ELR (cell line): ENCODE data around the gene VPS37B.

Experiments used
- DNase-seq: peaks from one replicate; pipeline ENCODE4 v3.0.0-alpha.2; 2015; ENCODE audit warnings: low read depth

Gene VPS37B

DNA sequence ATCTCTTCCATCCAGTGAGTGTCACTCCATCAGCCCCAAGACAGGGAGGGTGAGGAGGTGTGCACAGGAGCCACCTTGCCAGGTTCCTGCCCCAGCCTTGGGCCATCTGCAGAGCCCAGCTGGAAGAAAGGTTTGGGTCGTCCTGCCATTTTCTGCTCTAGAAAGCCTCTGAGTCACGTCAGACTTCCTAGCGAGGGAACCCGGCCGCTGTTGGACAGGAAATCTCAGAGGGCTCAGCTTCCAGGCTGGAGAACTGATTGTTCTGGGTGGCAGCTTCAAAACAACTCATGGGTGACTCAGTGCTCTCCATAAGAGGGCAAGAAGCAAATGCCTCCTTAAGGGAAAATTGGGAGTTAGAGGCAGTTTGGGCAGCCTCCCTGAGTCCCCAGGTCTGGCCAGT is 44.1 kb downstream of the VPS37B start:
- peak; percentile 95 for DNase-seq

DNA sequence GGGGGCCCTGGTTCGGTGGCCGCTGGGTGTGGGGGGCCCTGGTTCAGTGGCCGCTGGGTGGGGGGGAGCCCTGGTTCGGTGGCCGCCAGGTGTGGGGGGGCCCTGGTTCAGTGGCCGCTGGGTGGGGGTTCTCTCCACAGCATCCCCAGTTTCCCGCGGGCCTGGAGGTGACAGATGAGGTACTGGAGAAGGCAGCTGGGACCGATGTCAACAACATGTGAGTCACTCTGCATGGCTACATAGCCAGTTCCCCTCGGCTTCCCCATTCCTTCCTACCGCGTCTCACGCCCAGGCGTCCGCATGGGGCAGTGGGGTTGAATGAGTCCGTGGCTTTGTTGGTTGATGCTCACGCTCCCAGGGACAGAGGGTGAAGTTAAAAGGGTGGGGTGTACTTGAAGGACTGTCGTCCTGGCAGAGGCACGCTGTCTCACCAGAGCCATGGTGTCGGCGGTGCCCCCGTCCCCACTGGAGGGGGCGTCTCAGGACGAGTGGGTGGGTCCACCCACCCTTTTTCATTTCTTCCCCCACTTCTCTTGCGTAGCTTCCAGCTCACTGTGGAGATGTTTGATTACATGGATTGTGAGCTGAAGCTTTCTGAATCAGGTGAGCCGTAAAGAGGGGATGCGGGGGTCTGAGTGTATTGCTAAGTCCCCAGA is 45.1 kb downstream of the VPS37B start:
- peak; percentile 44 for DNase-seq

DNA sequence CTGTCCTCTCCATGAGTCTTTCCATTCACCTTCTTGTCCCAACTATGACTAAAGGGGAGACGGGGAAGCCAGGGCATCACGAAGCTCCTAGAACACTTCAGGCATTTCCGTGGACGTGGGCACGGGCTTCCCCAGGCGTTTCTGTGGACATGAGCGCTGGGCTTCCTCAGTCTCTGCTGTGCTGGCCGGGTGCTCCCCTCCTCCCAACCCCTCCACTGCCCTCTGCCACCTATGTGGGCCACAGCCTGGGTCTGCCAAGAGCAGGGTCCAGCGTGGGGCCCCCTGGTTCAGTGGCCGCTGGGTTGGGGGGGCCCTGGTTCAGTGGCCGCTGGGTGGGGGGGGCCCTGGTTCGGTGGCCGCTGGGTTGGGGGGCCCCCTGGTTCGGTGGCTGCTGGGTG is 45.9 kb downstream of the VPS37B start:
- no peak for DNase-seq

DNA sequence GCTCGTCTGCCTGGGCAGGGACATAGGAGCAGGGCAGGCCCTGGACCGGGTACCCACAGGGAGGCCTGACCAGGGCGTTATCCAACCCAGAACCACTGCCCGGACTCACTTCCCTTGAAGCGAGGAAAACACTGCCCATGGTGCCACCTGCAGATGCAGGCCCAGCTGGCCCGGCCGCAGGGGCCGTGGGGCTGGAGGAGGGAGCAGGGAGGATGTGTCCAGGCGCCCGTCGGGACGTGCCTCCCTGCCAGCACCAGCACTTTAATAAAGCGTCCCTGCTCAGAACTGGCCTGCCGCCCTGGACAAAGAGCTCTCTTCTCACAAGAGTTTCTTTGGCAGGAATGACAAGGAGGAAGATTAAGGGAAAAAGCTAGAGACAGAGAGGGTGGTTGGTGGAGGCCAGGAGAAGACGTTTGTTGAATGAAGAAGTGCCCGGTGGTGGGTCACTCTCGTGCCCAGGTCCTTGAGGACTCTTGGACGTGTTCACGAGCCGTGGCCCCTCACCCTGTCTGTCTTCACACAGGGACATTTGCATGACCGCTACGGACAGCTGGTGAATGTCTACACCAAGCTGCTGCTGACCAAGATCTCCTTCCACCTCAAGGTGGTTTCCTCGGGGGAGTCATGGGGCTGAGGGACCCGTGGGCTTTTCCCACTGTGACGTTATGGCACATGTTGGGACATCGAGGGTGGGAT is 46.4 kb downstream of the VPS37B start:
- no peak for DNase-seq

DNA sequence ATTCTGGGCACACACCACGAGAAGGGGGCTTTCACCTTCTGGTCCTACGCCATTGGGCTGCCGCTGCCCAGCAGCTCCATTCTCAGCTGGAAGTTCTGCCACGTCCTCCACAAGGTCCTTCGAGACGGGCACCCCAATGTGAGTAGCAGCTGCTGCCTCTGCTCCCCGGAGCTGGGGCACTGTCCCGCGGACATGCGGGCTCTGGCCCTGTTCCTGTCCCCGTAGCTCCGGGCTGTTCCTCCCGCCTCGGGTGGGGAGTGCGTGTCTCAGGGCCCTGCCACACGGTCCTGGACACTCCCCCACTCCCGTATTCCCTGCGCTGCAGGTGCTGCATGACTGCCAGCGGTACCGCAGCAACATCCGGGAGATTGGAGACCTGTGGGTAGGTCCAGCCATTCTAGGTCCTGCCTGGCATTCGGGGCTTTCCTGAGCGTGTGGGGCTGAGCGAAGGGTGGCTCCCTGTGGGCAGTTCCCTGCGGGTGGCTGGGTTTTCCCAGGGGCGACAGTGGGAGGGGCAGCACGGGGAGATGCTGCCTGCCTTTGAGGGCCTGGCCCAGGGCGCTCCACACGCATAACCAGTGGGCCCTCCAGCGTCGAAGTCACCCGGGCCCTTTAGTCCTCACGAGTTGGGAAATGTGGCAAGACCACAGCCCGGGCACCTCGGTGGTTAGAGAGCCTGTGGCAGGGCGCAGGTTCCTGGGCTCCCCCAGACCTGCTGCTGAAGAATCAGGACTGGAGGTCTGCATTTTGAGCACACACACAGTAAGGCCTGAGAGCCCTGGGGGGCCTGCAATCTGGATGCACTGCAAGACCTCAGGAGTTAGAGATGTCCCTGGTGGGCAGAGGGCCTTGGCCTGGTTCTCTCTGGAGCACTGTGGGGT is 47.2 kb downstream of the VPS37B start:
- no peak for DNase-seq

GRCh38 chr12:122847921-122848421 is 48.0 kb downstream of the VPS37B start:
- no peak for DNase-seq

DNA sequence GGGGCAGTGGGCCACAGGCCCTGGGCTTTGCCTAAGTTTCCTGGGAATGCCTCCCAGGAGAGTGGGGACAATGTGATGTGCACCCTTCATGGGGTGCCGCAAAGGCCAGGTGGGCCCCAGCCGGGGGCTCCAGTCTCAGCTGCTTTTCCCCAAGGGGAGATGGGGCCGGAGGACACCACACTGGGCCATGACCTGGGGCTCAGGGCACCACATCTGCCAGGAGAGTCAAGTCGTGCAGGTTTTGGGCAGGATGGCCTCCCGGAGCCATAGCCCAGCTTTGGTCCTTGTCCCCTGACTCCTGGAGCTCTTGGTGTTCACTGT is 48.4 kb downstream of the VPS37B start:
- DNase-seq, result no peak

GRCh38 chr12:122846622-122847515 is 49.1 kb downstream of the VPS37B start:
- no peak for DNase-seq

- no peak for DNase-seq
Measured at GRCh38 chr12:122845865-122846621, 49.9 kb downstream of the VPS37B start.

- DNase-seq, result no peak
Measured at GRCh38 chr12:122845041-122845864, 50.7 kb downstream of the VPS37B start.

- DNase-seq, result no peak
Measured at GRCh38 chr12:122844366-122844971, 51.5 kb downstream of the VPS37B start.

DNA sequence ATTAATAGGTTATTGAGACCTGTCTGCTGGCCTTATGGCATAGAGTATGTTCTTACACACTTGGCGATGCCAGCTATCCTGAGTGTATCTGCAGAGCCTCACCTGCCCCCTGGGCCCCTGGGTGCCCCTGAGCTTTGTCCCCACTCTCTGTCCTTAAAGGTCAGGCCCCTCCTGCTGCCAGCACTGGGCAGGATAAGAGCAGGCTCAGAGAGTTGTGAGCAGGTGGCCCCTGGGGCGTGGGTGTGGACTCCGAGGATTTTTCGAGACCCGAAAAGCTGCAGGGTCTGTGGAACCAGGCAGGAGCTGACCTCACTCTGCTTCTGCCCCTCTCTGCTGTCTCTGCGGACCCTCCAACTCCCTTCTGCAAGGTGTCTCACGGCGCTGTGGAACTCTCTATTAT is 52.5 kb downstream of the VPS37B start:
- DNase-seq, result no peak

DNA sequence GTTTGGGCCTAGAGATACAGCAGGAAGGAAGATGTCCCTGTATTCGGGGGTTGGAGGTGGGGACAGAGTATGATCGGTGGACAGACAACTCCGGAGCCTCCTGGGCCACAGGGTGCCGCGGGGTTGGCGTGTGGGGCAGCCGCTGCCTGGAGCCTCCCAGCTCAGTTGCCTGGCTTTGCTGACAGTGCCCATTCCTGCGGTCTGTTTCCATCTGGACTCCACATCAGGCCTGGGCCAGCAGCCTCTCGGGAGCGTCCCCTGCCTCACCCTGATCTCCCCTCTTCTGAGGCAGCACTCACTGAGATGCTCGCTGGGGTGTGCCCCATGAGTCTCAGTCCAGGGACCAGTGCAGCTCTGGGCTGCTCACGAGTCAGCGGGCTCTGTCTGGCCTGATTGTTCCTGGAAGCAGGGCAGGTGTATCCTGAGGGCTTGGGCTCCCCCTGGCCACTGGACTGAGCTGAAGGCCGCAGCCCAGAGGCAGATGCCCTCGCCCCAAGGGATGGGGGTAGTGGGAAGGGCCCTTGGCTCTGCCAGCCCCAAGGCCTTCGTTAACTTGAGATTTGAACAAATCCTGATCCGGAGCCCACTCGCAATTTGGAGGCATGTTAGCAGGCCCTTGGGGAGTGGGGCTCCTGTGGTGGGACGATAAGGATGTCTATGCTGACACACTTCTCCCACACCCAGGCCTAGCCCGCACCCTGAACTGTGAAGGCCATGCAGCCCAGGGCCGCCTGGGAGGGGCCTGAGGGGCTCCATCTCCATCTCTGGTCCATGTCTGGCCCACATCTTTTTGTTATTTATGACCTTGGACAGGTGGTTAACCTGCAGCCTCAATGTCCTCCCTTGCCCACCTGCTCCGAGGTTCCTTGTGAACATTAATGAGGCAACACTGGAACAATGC is 53.2 kb downstream of the VPS37B start:
- DNase-seq, result no peak

DNA sequence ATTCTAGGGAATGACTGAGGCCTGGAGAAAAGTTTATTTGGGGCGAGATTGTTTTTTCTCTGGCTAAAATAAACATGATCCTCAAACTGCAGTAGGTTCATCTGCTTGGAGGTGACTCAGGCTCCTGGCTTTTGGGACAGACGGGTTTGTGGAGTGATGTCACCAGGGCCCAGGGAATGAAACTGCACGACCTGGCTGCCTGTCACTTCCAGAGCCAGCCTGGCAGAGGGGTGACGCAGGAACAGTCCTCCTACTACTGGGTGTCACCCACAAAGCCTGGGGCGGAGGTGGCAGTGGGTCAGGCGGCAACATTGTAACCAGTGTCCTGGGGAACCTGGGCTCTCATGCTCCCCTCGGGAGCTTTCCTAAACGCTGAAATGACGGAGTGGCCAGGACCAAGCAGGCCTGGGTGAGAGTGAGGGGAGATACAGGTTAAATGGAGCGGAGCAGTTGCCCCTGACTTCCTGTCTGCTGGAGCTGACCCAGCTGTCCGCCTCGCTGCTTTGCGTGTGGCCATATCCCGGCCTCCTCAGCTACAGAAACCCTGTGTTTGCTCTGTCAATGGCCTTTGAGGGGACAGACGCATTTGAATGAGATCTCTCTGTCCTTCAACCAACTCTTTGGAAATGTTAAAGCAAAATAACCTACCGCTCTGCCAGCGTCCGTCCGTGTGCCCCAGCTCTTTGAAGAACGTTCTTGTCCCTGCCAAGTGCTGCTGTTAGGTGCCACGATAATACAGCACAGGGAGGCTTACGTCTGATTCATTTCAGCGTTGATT is 54.2 kb downstream of the VPS37B start:
- DNase-seq, result peak; percentile 77

GRCh38 chr12:122840580-122841513 is 55.1 kb downstream of the VPS37B start:
- DNase-seq, result peak; percentile 69

GRCh38 chr12:122839907-122840554 is 55.9 kb downstream of the VPS37B start:
- DNase-seq, result peak; percentile 31
